OCI-LY1 (cell line): ENCODE data around the gene MXD4.

ENCODE experiments used
- H2AFZ ChIP-seq: fragments of 200-600 bp; sonication (generic), shearing (Covaris generic); 2 replicates; pipeline ENCODE4 v1.6.0; 2014; ENCODE audit warnings: antibody characterized with exemption, mild to moderate bottlenecking, low read length
- H3F3A ChIP-seq: fragments of 200-600 bp; sonication (generic), shearing (Covaris generic); 2 replicates; pipeline ENCODE4 v1.6.0; 2014; ENCODE audit warnings: mild to moderate bottlenecking, antibody characterized with exemption, low read length, moderate library complexity; ENCODE audit not compliant: insufficient read depth
- H3K27ac ChIP-seq: fragments of 200-600 bp; sonication (generic); 2 replicates; pipeline ENCODE4 v1.5.1; 2014; ENCODE audit warnings: low read length, mixed run types, mild to moderate bottlenecking, low read depth; ENCODE audit not compliant: poor library complexity, severe bottlenecking
- H3K27me3 ChIP-seq: fragments of 200-600 bp; sonication (generic); 2 replicates; pipeline ENCODE4 v1.6.0; 2014; ENCODE audit warnings: antibody characterized with exemption, mild to moderate bottlenecking, low read length, moderate library complexity; ENCODE audit not compliant: insufficient read depth
- H3K36me3 ChIP-seq: fragments of 200-600 bp; sonication (generic); 2 replicates; pipeline ENCODE4 v1.6.1; 2014; ENCODE audit warnings: mild to moderate bottlenecking, antibody characterized with exemption, low read length, moderate library complexity, mixed read lengths; ENCODE audit not compliant: insufficient read depth
- H3K4me1 ChIP-seq: fragments of 200-600 bp; sonication (generic); 2 replicates; pipeline ENCODE4 v1.5.1; 2014; ENCODE audit warnings: mild to moderate bottlenecking, low read length, moderate library complexity; ENCODE audit not compliant: insufficient read depth, severe bottlenecking
- H3K4me2 ChIP-seq: fragments of 200-600 bp; sonication (generic), shearing (Covaris generic); 2 replicates; pipeline ENCODE4 v1.6.1; 2014; ENCODE audit warnings: low read length
- H3K4me3 ChIP-seq: fragments of 200-600 bp; sonication (generic); 2 replicates; pipeline ENCODE4 v1.5.1; 2014; ENCODE audit warnings: low read length, low read depth, mild to moderate bottlenecking, mixed read lengths; ENCODE audit not compliant: poor library complexity, severe bottlenecking
- H3K79me2 ChIP-seq: fragments of 200-600 bp; shearing (Covaris generic); 2 replicates; pipeline ENCODE4 v1.6.1; 2016; ENCODE audit warnings: mixed run types, low read length, mixed read lengths; ENCODE audit not compliant: insufficient read depth
- H3K9ac ChIP-seq: fragments of 200-600 bp; sonication (generic), shearing (Covaris generic); 2 replicates; pipeline ENCODE4 v1.6.1; 2014; ENCODE audit warnings: mild to moderate bottlenecking, low read length, mixed read lengths
- H3K9me2 ChIP-seq: fragments of 200-600 bp; sonication (generic), shearing (Covaris generic); 2 replicates; pipeline ENCODE4 v1.6.1; 2014; ENCODE audit warnings: low read depth, mild to moderate bottlenecking, low read length, mixed read lengths
- H3K9me3 ChIP-seq: fragments of 200-600 bp; shearing (Covaris generic); 2 replicates; pipeline ENCODE4 v1.6.1; 2014; ENCODE audit warnings: low read length, mixed read lengths
- H4K20me1 ChIP-seq: fragments of 200-600 bp; sonication (generic), shearing (Covaris generic); 2 replicates; pipeline ENCODE4 v1.6.0; 2016; ENCODE audit warnings: mild to moderate bottlenecking, low read length; ENCODE audit not compliant: insufficient read depth
- CTCF ChIP-seq: fragments of 200-600 bp; sonication (generic), shearing (Covaris generic); IDR thresholded peaks from 2 replicates; pipeline ENCODE4 v1.5.1; 2017; ENCODE audit warnings: mild to moderate bottlenecking, antibody characterized with exemption, low read length, moderate library complexity, mixed read lengths
- EZH2 ChIP-seq: fragments of 200-600 bp; sonication (generic), shearing (Covaris generic); IDR thresholded peaks from 2 replicates; pipeline ENCODE4 v1.8.0; 2017; ENCODE audit warnings: borderline replicate concordance, mixed run types, mild to moderate bottlenecking, antibody characterized with exemption, low read length, moderate library complexity, mixed read lengths

MXD4 gene

GRCh38 chr4:2303121-2303685 is 41.3 kb upstream of the MXD4 start:
- H3K9me3 ChIP-seq = no peaks in the 10 kb centered on the region
- no peak overlapping the region for H3K4me2 ChIP-seq
- TF ChIP-seq CTCF = no peak
- TF ChIP-seq EZH2 = no peak
- no peaks in the 10 kb centered on the region for H3K79me2 ChIP-seq
- no peak overlapping the region for H3K4me3 ChIP-seq
- H3K27ac ChIP-seq = no peak overlapping the region
- no peaks in the 10 kb centered on the region for H3F3A ChIP-seq
- H3K36me3 ChIP-seq = no peaks in the 10 kb centered on the region; the same call in 1 of the 2 replicates
- H4K20me1 ChIP-seq = no peaks in the 10 kb centered on the region
- no peaks in the 10 kb centered on the region for H3K9me2 ChIP-seq
- no peak overlapping the region for H3K9ac ChIP-seq
- no peaks in the 10 kb centered on the region for H3K27me3 ChIP-seq
- peaks cover 12% of the 10 kb centered on the region for H3K4me1 ChIP-seq
- H2AFZ ChIP-seq = no peak overlapping the region

GRCh38 chr4:2302387-2303119 is 40.6 kb upstream of the MXD4 start:
- H3K4me2 ChIP-seq = no peak overlapping the region
- no peaks in the 10 kb centered on the region for H4K20me1 ChIP-seq
- no peaks in the 10 kb centered on the region for H3F3A ChIP-seq
- H3K36me3 ChIP-seq = no peaks in the 10 kb centered on the region; the same call in 1 of the 2 replicates
- H3K9me2 ChIP-seq = no peaks in the 10 kb centered on the region
- H2AFZ ChIP-seq = no peak overlapping the region
- H3K27me3 ChIP-seq = no peaks in the 10 kb centered on the region
- H3K9ac ChIP-seq = no peak overlapping the region
- H3K79me2 ChIP-seq = no peaks in the 10 kb centered on the region
- H3K4me1 ChIP-seq = peaks cover 19% of the 10 kb centered on the region
- H3K27ac ChIP-seq = no peak overlapping the region
- H3K9me3 ChIP-seq = no peaks in the 10 kb centered on the region
- TF ChIP-seq EZH2 = no peak
- TF ChIP-seq CTCF = no peak
- no peak overlapping the region for H3K4me3 ChIP-seq

- Histone ChIP-seq H3K36me3 (no peaks in the 10 kb centered on the region; the same call in 1 of the 2 replicates), H3K9me2 (no peaks in the 10 kb centered on the region)
- TF ChIP-seq EZH2 (no peak), CTCF (no peak)
Measured at GRCh38 chr4:2301806-2302205, 39.9 kb upstream of the MXD4 start.

More at GRCh38 chr4:2301806-2302205, 39.9 kb upstream of the MXD4 start:
- no peak overlapping the region for H3K4me3 ChIP-seq
- H3K4me2 ChIP-seq = no peak overlapping the region
- H3K27me3 ChIP-seq = no peaks in the 10 kb centered on the region
- no peak overlapping the region for H2AFZ ChIP-seq
- peaks cover 26% of the 10 kb centered on the region for H3K4me1 ChIP-seq
- no peaks in the 10 kb centered on the region for H3K9me3 ChIP-seq
- H3K9ac ChIP-seq = no peak overlapping the region
- no peaks in the 10 kb centered on the region for H3F3A ChIP-seq
- no peaks in the 10 kb centered on the region for H3K79me2 ChIP-seq
- no peaks in the 10 kb centered on the region for H4K20me1 ChIP-seq
- H3K27ac ChIP-seq = no peak overlapping the region
